Activated naive CD4-positive, alpha-beta T cell treated with Interleukin-2 at 50 U/mL for 16 hours (primary cell): ENCODE measurements around the gene BCAS1.
"Not testable (repeated sequence)": the region's sequence is repeated elsewhere in the genome, so short reads cannot be mapped to it uniquely, and the experiment has no call there.

Experiments
- DNase-seq: peaks from one replicate; pipeline ENCODE4 v3.0.0-alpha.2; 2020

BCAS1 gene

DNA sequence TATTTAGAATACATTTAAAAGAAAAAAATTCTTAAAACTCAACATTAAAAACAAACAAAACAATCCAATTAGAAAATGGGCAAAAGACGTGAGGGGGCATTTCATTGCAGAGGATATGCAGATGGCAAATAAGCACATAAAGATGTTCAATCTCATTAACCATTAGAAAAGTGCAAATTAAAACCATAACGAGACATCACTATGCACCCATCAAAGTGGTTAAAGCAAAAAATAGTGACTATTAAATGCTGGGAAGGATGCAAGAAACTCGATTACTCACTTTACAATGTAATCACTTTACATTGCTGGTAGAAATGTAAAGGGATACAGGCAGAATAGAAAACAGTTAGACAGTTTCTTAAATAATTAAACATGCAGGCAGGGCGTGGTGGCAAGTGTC, 59.0 kb downstream of the BCAS1 start:
- no peak for DNase-seq

DNA sequence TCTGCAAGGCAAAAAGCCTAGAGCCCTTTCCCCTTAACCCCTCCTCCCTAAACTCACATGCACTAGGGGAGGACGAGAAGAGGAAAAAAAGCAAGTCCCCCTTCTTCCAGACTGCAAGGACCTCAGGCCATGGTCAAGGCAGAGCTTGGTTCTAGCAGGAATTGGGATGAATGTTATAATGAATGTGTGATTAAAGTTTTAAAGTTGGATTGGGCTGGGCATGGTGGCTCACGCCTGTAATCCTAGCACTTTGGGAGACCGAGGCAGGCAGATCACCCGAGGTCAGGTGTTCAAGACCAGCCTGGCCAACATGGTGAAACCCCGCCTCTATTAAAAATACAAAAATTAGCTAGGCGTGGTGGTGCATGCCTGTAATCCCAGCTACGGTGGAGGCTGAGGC, 64.2 kb downstream of the BCAS1 start:
- not testable (repeated sequence) for DNase-seq

DNA sequence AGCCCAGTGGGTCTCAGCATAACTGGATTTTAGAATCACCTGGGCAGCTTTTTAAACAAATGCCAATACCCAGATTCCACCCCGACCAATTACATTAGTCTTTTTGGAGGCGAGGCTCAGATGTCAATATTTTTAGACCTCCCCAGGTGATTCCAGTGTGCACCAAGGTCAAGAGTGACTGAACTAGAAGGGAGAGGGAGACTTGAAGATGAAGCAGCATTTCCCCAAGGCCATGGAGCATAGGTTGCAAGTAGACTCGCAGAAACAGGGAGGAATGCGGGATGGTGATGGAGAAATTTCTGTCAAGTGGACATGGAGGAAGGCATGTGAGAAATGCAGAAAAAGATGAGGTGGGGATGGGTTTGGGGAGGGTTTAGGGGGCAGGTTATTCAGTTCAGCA, 64.9 kb downstream of the BCAS1 start:
- no peak for DNase-seq

DNA sequence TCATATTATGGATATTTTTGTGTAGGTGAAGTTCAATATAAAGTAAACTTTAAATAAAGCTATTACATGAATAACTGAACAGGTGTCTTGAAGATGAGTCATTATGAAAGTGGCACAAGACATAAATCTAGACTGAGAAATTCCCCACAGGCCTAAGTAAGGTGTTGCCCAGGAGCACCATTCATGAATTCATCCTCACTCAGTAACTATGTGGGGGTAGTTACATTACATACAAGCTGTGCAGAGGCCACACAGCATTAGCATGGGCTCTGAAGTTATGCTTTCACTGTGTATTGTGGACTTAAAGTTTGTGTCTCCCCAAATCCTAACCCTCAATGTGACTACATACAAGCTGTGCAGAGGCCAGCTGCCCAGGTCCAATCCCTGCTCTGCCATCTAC, 65.9 kb downstream of the BCAS1 start:
- no peak for DNase-seq

DNA sequence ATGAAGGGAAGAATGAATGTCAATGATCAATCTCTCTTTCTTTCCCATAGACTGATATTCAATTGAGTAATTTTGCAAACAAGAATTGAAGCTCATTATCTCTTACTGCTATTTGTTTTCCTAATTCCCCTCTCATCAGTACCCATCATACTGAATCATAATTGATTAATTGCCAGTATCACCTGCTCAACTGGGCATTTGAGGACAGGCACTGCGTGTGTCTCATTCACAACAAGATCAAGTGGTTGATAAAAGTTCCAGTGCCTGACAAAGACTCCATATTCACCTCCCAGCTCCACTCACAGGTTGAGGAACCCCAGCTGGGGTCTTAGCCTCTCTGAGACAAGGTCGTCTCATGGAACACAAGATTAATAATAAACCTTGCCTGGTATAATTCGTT, 67.7 kb downstream of the BCAS1 start:
- DNase-seq: no peak

DNA sequence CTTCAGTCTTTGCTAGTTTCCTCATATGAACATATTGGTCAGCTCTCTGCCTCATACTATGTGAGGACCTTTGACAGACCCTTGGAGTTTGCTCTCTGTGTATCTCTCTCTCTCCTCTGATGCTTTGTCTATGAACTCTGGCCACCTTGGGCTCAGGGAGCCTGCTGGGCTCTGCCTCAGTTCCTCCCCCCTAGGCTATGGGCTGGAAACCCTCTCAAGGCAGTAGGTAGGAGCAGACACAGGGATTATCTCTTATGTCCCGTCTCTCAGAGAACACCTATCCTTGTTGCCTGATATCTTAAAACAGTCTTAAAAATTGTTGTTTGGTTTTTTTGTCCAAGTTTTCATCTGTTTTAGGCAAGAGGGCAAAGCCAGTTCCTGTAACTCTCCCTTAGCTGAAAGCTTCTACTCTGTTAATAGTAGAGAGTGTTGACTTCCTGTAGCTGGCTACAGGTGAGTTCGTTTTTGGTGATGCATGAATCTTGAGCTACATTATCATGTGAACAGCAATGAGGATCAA, 68.3 kb downstream of the BCAS1 start:
- no peak for DNase-seq

DNA sequence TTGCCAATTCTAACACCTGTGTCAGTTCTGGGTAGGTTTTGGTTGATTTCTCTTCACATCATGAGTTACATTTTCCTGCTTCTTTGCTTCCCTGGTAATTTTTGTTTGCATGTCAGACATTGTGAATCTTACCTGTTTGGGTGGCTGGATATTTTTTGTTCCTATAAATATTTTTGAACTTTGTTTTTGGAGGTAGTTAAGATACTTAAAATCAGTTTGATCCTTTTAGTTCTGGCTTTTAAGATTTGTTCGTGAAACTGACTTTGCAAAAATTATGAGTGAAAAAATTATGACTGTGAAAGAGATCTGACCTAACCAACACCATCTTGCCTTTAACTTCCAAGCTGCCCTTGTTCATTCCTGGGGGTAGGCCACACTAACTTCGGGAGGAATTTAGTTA, 69.5 kb downstream of the BCAS1 start:
- no peak for DNase-seq

DNA sequence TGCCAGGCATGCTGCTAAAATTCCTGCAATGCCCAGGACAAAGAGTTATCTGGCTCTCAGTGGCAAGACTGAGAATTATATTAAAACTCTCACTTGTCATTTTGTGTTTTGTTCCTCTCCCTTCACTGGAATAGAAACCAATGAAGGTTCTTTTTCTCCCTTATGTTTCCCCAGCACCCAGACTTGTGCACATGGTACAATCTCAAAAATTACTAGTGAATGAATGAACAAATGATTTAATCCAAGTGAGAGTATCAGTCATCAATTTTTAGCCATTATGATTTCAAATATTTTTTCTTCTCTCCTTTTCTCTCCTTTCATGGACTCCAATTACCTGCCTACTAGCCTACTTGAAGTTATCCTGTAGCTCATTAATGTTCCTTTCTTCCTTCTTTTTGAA, 70.1 kb downstream of the BCAS1 start:
- DNase-seq: no peak

DNA sequence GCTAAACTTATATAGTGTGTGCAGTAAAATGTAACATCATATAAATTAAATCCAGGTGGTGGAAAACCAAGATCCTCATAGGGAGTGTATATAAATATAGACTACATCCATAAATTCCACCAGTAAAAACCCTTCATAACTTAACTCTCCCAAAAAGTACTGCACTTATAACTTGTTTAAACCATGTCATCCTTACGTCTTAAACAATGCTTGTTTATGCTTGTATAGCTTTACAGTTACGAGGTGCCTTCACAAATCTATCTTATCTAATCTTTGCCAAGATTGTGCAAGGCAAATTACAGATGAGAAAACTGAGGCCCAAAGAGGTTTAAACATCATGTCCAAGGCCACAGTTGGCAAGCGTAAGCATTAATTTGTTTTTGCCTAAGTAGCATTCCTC, 71.3 kb downstream of the BCAS1 start:
- DNase-seq: no peak

DNA sequence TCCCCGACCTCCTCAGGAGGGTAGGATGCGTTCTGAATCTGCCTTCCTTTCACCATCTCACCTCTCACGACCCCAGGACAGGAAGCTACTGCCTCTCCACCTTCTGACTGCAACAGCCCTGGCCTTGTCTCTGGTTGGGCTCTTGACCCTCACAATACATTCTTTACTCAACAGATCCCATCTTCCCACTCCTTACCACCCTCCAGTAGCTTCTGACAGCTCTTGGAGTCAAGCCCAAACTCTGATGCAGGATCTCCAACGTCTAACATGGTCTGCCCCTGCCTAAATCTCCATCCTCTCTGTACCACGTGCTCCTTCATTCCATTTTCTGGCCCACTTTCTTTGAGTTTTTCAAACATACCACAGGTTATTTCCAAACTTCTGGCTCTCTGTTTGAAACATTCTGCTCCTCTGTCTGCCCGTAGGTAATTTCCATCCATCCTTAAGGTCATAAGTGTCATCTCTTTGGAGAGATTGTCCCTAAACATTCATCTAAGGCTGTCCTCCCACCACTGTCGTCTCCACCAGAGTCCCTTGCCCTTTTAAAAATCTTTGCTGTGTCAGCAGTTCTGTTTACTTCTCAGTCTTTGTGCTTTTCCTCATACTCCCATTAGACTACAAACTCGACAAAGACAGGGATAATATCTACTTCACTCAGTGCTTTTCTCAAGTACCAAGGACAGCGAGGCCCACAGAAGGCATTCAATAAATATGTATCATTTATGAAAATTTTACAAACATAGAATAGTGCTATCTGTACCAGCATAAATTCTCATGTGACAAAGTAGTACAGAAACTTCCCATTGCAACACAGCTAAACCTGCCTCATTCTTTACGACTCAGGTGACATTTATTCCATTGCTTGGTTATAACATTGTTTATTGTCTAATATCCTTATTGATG, 73.6 kb downstream of the BCAS1 start:
- no peak for DNase-seq

DNA sequence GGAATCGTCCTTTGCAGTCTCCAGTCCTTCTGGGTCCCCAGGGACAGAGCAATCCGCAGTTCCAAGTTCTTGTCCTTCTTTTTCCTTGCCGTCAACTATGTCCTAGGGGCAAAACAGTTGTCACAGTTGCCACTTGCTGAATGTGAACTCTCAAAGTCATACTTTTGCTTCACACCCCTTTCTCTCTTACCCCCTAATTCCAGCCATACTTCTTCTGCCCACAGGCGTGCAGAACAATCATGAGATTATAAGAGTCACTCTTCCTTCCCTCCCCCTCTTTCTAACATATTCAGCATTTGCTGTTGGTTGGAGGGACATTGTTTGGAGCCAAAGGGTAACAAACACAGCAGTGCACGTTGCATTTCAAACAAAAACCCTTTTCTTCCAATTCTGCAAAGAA, 74.4 kb downstream of the BCAS1 start:
- no peak for DNase-seq

DNA sequence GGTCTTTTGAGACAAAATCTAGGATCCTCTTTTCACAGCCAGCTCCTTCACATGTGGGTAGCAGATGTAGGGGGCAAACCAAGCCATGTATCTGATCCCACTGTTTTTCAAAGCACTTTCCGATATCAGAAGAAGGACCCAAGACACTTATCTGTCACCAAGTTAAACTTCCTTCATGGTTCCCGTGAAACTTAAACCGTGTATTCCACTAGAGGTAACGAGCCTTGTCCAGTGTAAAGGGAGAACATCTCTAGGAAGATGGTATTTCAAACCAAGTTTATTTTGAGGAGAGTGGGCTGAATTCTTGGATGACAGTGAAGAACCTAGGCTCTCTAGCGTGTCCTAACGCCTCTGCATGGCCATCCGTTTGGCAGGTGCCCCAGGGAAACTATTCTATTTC, 76.3 kb downstream of the BCAS1 start:
- no peak for DNase-seq

DNA sequence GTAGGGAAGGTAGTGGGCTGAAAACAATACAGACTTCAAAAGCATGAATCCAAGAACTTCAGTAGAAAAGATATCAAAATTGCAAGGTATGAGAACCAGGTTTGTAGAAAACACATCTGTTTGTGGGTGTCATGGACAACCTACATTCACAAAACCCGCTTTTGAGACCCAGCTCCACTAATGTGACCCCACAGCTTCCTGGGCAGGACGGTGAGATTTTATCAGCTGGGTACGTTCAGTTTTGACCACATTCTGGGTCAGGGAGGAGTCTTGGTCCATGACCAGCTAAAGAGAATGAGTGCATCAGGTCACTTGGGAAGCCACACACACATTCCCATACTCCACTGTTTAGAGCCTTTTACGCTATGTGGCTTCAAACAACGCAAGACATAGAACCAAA, 77.1 kb downstream of the BCAS1 start:
- DNase-seq: no peak

DNA sequence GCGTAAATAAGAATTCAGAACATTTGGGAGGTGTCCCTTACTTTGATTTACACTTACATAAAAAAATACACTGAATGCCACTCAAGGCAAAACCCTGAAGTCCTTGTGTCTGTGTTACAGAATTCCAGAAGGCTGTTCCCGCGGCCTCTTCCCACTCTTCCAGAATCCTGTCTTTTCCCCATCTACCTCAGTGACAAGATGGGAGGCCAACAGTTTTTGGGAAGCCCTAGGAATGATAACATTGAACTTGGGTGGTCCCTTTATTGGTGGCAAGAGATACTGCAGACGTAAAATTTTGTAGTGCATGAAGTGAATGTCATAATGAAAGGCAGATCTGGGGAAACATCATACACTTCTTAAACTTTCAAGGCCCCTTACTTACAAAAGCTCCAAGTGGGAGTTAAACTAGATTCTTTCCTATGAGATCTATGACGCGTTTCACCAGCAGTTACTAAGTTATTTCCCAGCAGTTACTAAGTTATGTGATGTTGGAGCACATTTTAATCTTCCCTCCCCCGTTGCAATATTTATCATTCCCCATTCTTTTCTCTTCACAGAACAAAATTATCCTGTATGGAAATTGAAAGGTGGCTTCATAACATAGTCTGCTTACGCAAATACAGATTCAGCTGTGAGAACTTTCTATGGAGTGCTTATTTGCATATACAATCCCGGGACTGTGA, 79.5 kb downstream of the BCAS1 start:
- DNase-seq: no peak

DNA sequence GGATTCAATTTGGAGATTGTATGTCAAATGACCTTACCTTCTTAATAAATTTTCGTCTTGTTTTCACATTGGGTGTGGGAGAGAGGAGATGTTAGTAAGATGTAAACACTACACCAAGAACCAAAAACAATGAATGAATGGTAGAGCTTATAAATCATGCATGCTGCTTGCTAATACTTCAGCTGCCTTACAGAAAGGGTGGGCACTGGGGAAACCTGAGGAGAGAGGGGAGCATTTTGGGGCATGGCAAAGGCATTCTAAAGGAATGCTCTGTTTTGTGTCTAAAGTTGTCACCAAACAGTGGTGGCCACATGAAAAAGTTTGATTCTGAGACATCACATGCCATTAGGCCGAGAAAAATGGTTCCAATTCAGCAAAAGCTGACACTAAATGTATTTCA, 80.4 kb downstream of the BCAS1 start:
- DNase-seq: no peak

DNA sequence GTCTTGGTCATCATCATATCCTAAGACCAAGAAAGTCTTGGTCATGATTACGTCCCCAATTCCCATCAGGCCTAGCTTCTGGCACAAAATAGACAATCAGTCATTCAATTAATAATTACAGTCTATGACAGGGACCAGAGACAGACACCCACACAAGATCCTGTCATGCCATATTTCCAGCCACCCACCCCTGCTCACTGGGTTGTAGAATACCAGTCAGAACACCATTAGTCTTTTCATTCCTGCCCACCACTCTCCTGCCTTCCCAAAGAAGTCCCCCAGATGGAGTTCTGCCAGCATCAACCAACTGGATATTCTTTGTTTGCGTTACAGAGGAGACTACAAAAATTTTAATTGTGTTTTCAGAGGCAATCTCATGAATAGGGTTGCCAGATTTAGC, 81.0 kb downstream of the BCAS1 start:
- no peak for DNase-seq

DNA sequence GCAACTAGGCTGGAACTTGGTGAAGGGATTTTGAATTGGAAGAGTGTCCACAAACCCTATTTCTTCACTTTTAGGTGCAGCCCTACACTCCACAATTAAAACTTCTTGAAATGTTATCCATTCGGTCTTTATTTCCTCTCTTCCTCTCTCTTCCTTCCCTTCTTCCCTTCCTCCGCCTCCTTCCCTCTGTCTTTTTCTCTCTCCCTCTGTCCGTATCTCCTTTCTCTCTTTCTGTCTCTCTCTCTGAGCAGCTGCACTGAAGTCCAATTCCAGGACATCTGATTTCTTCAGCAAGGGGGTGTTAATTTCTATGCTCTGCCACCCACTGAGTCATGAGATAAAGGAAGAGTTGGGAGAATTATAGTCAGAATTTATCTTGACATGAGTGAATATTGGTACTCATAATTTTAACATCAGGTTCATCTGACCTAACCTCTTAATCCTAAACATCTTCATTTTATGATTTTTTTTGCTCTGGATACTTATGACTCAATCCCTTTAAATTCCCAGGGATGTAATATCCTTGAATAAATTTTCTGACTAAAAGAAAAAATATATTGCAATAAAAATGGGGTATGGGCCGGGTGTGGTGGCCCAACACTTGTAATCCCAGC, 84.2 kb downstream of the BCAS1 start:
- no peak for DNase-seq

DNA sequence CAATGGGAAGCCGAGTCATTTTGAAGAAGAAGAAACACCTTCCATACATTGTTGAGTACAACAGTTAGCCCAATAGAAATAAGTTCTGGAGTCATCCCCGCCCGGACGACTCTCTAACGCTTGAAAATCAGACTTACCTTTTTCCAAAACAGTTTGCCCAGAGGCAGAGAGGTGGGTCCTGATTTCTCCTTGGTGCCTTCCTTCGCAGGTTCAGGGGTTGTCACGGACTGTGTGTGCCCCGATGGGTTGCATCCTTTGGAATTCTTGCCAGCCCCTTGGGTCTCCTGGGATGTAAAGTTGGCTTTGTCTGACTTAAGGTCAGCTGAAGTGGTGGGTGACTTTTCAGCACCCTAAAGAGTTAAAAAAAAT, 85.3 kb downstream of the BCAS1 start:
- no peak for DNase-seq

DNA sequence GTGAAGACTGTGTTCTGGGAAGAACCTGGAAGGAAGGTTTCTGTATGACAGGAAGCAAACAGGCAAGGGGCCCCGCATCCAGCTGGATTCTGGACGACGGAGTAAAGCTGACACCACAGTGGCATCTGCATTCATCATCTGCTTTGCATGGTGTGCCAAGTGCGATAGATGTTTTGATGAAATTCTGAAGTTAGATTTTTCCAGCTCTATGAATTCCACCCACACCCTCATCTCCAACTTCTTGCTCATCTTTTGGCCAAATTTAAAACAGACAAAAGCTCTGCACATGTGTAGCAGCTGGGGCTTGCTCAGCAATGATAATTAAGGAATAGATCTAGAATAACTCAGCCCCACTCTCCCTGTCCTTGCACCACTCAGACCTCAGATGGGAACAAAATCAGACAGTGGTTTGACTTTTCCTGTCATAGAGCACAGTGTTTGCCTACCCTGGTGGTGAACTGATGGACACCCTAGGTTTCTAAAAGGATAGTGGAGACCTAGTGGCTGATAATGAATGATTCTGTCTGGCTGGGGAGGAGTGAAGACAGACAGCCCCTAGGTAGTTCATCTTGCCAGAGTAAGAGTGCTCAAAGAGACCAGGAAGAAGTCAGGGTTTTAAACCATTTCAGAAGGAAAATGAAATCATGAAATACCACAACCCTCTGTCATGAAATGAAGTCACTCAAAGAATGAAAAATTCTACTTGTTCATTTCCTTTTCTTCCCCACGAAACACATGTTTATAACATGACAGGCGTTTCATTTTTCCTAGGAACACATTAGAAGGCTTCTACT, 85.8 kb downstream of the BCAS1 start:
- DNase-seq: no peak

DNA sequence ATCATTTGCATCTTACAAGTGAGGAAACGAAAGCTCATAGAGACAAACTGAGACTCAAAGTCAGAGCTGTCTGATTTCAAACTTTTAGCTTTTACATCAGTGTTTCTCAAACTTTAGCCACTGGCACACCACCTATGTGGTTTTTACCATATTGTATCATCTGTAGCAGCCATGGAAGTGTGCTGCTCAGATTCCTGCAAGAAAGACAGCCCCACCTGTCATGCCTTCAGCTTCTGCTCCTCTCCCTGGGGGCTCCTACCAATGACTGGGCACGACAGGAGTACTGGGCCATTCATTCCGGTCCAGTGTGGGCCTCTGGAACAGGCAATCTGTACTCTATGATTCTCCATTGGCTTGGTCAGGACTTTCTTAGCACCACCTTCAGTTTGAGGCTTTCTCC, 87.0 kb downstream of the BCAS1 start:
- DNase-seq: no peak

DNA sequence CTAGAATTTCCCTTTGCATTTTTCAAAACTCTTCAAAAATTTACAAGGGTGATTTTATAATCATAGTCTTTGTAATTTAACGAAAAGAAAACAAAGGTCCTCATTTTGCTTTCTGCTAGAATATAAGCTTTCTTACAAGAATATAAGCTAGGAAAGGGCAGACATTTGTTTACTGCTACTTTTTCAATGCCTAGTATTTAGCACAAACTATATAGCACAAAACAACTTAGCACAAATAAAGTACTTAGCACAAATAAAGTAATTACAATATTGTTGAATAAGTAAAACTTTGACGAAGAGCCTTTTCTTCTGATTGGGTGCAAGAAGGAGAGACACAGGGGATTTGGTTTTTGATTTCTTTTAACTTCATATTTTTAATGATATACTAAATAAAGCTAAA, 87.8 kb downstream of the BCAS1 start:
- no peak for DNase-seq

DNA sequence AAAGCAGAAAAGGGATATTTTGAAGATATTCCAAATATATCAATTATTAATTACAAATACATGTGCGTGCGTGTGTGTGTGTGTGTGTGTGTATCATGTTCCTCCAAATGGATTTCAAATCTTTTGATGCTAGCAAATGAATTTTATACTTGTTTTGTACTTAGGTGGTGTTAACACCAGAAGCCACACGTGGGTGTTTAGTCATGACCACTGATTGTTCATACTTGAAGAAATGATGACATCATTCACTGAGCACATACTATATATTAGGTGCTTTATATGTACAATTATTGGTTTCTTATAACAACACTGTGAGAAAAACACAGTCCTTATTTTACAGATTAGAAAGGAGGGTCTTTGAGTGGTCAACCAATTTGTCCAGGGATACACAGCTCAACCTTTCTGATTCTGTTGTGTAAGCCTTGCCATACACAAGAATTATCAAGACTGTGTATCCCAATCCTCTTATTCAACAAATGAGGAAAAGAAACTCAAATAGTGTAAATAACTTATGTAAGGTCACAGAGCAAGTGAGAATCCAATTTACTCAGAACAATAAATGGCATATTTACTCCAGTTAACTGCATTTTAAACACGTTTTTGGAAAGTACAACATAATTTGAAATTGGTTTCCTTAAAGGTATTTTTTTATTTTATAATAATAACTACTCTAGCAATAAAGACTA, 88.5 kb downstream of the BCAS1 start:
- DNase-seq: peak; percentile 19

DNA sequence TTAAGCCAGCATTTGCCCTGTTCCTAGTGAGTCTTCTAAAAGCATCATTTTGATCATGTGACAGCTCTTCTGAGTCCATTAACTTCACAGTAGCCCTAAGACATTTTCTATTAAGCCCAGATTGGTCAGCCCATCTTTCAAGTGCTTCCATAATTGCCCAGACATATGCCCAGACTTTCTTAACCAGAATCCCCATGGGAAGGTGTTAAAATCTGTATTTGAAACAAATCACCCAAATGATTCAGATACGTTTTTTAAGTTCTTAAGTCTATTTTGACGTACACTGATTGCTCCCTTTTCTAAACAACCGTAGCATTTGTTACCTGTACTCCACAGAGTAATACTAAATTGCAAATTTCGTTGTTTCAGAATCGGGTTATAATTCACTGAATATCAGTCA, 89.3 kb downstream of the BCAS1 start:
- no peak for DNase-seq
